Measurements from ENCODE around the gene LRATD1.

- no peak for TF ChIP-seq POLR2AphosphoS5 (IDR thresholded peaks at IDR 0.05)
- TF ChIP-seq, protein P1, sequence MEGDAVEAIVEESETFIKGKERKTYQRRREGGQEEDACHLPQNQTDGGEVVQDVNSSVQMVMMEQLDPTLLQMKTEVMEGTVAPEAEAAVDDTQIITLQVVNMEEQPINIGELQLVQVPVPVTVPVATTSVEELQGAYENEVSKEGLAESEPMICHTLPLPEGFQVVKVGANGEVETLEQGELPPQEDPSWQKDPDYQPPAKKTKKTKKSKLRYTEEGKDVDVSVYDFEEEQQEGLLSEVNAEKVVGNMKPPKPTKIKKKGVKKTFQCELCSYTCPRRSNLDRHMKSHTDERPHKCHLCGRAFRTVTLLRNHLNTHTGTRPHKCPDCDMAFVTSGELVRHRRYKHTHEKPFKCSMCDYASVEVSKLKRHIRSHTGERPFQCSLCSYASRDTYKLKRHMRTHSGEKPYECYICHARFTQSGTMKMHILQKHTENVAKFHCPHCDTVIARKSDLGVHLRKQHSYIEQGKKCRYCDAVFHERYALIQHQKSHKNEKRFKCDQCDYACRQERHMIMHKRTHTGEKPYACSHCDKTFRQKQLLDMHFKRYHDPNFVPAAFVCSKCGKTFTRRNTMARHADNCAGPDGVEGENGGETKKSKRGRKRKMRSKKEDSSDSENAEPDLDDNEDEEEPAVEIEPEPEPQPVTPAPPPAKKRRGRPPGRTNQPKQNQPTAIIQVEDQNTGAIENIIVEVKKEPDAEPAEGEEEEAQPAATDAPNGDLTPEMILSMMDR (IDR thresholded peaks at IDR 0.05): no peak
Measured at GRCh38 chr2:14631406-14632040, 994 bp upstream of the LRATD1 start.

Measured in gastroesophageal sphincter (tissue), 3 donors.